Measurements from ENCODE around the gene CEP152.

The CEP152 gene

DNA sequence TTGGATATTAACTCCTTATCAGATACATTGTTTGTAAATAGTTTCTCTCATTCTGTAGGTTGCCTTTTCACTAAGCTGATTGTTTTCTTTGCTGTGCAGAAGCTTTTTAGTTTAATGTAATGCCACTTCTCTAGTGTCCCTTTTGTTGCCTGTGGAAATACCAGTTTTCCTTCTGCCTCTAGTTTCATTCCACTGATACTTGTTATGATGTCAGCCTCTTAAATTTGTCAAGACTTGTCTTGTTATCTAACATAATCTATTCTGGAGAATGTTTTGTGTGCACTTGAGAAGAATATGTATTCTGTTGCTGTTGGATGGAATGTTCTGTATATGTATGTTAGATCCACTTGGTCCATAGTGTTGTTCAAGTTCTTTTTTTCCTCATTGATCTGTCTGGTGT, 18.0 kb upstream of the CEP152 start:
- ChIA-PET CTCF (interaction anchor here (1.5 kb wide), 1 partner anchor 9 kb away, joined by 3 read pairs; no protein-coding TSS in a partner anchor), POLR2A (no interaction called here)
- no peak overlapping the region for H3K4me3 ChIP-seq (ENCODE audit: control insufficient read depth in 1 of 7, extremely low read depth in 1 of 7, insufficient read depth in 4 of 7, low read depth in 2 of 7, low read length in 6 of 7)
- H3K27me3 ChIP-seq (replicated peaks in 2 of 5; ENCODE audit: control insufficient read depth in 4 of 5, insufficient read depth in 5 of 5, low read length in 4 of 5): no peaks in the 10 kb centered on the region
- H3K36me3 ChIP-seq (ENCODE audit: control insufficient read depth in 4 of 4, insufficient read depth in 4 of 4, low read length in 3 of 4): no peaks in the 10 kb centered on the region
- no peak overlapping the region for H3K27ac ChIP-seq (ENCODE audit: insufficient read depth in 1 of 2, low read depth in 1 of 2, low read length in 2 of 2, poor library complexity in 1 of 2, severe bottlenecking in 2 of 2)
- DNase-seq: no peak
- peaks cover 0 to 10% (median 0%) of the 10 kb centered on the region in 4 experiments for H3K4me1 ChIP-seq (ENCODE audit: control extremely low read depth in 1 of 4, control insufficient read depth in 4 of 4, insufficient read depth in 4 of 4, low read length in 3 of 4)
- peaks cover 0 to 19% (median 3%) of the 10 kb centered on the region in 5 experiments for H3K9me3 ChIP-seq (ENCODE audit: control extremely low read depth in 1 of 5, control insufficient read depth in 4 of 5, insufficient read depth in 2 of 5, low read depth in 1 of 5, low read length in 4 of 5)

- CTCF ChIA-PET: no interaction called here
Observed at GRCh38 chr15:48828471-48828870, 17.6 kb upstream of the CEP152 start.

DNA sequence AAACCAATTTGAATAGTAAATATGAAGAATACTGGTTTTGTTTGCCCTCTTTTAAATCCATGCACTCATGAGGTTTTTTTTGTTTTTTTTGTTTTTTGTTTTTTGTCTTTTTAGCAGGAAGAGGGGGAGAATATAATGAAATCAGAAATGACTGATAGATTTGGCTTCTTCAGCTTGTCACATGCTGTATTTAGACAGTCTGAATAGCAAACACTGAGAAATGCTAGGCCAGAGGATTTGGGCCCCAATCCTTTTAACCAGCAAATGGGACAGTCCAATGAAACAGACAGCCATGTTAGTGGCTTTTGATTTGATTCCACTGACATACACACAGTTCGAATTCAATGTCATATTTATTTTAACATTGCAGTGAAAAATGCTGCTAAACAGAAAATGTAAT, 14.2 kb upstream of the CEP152 start:
- H3K27me3 ChIP-seq (replicated peaks in 2 of 5; ENCODE audit: control insufficient read depth in 4 of 5, insufficient read depth in 5 of 5, low read length in 4 of 5): no peaks in the 10 kb centered on the region
- H3K9me3 ChIP-seq (ENCODE audit: control extremely low read depth in 1 of 5, control insufficient read depth in 4 of 5, insufficient read depth in 2 of 5, low read depth in 1 of 5, low read length in 4 of 5): peaks cover 0 to 4% (median 0%) of the 10 kb centered on the region in 5 experiments
- POLR2A ChIA-PET: no interaction called here
- CTCF ChIA-PET: no interaction called here
- no peaks in the 10 kb centered on the region for H3K36me3 ChIP-seq (ENCODE audit: control insufficient read depth in 4 of 4, insufficient read depth in 4 of 4, low read length in 3 of 4)
- no CpG with 5 or more reads among the region's 1 CpG for WGBS (ENCODE audit: insufficient coverage)
- DNase-seq: no peak
- no peak overlapping the region for H3K4me3 ChIP-seq (ENCODE audit: control insufficient read depth in 1 of 7, extremely low read depth in 1 of 7, insufficient read depth in 4 of 7, low read depth in 2 of 7, low read length in 6 of 7)
- peaks cover 0 to 10% (median 0%) of the 10 kb centered on the region in 4 experiments for H3K4me1 ChIP-seq (ENCODE audit: control extremely low read depth in 1 of 4, control insufficient read depth in 4 of 4, insufficient read depth in 4 of 4, low read length in 3 of 4)
- no peak overlapping the region for H3K27ac ChIP-seq (ENCODE audit: insufficient read depth in 1 of 2, low read depth in 1 of 2, low read length in 2 of 2, poor library complexity in 1 of 2, severe bottlenecking in 2 of 2)

More at GRCh38 chr15:48828471-48828870, 17.6 kb upstream of the CEP152 start:
- peak; percentile 14 to 67 (median 45) for DNase-seq
- no peaks in the 10 kb centered on the region for H3K36me3 ChIP-seq (ENCODE audit: control insufficient read depth in 4 of 4, insufficient read depth in 4 of 4, low read length in 3 of 4)
- H3K27me3 ChIP-seq (replicated peaks in 2 of 5; ENCODE audit: control insufficient read depth in 4 of 5, insufficient read depth in 5 of 5, low read length in 4 of 5): no peaks in the 10 kb centered on the region
- POLR2A ChIA-PET: no interaction called here
- no peak overlapping the region for H3K27ac ChIP-seq (ENCODE audit: insufficient read depth in 1 of 2, low read depth in 1 of 2, low read length in 2 of 2, poor library complexity in 1 of 2, severe bottlenecking in 2 of 2)
- H3K4me1 ChIP-seq (ENCODE audit: control extremely low read depth in 1 of 4, control insufficient read depth in 4 of 4, insufficient read depth in 4 of 4, low read length in 3 of 4): peaks cover 0 to 10% (median 0%) of the 10 kb centered on the region in 4 experiments
- H3K4me3 ChIP-seq (ENCODE audit: control insufficient read depth in 1 of 7, extremely low read depth in 1 of 7, insufficient read depth in 4 of 7, low read depth in 2 of 7, low read length in 6 of 7): no peak overlapping the region
- peaks cover 0 to 15% (median 1%) of the 10 kb centered on the region in 5 experiments for H3K9me3 ChIP-seq (ENCODE audit: control extremely low read depth in 1 of 5, control insufficient read depth in 4 of 5, insufficient read depth in 2 of 5, low read depth in 1 of 5, low read length in 4 of 5)
- WGBS (ENCODE audit: insufficient coverage): 0% methylated on average over 1 of the region's 4 CpGs

DNA sequence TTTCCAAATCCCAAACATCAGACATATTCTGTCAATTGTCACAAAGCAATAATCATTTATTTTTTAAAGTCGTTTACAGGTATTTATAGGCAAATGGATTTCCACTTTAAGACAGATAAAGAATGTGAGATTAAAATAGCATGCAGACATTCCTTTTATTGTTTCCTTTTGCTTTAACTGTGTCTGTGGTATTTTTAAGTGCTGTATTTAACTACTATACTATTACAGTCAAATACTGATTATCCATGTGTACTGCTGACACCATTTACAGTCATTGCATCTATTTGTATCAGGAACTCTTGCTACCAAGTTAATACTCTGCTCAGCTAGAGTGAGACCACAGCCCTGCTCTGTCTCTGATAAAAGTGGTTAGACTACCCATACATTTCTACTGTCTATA, 12.8 kb upstream of the CEP152 start:
- no peak overlapping the region for H3K27ac ChIP-seq (ENCODE audit: insufficient read depth in 1 of 2, low read depth in 1 of 2, low read length in 2 of 2, poor library complexity in 1 of 2, severe bottlenecking in 2 of 2)
- no peaks in the 10 kb centered on the region for H3K36me3 ChIP-seq (ENCODE audit: control insufficient read depth in 4 of 4, insufficient read depth in 4 of 4, low read length in 3 of 4)
- no peak for DNase-seq
- POLR2A ChIA-PET: no interaction called here
- no CpG with 5 or more reads among the region's 1 CpG for WGBS (ENCODE audit: insufficient coverage)
- H3K4me3 ChIP-seq (ENCODE audit: control insufficient read depth in 1 of 7, extremely low read depth in 1 of 7, insufficient read depth in 4 of 7, low read depth in 2 of 7, low read length in 6 of 7): no peak overlapping the region
- H3K9me3 ChIP-seq (ENCODE audit: control extremely low read depth in 1 of 5, control insufficient read depth in 4 of 5, insufficient read depth in 2 of 5, low read depth in 1 of 5, low read length in 4 of 5): peaks cover 0 to 4% (median 0%) of the 10 kb centered on the region in 5 experiments
- CTCF ChIA-PET: interaction anchor here (1.5 kb wide), 1 partner anchor 22 kb away, joined by 4 read pairs; no protein-coding TSS in a partner anchor
- H3K4me1 ChIP-seq (ENCODE audit: control extremely low read depth in 1 of 4, control insufficient read depth in 4 of 4, insufficient read depth in 4 of 4, low read length in 3 of 4): peaks cover 0 to 7% (median 0%) of the 10 kb centered on the region in 4 experiments
- no peaks in the 10 kb centered on the region for H3K27me3 ChIP-seq (replicated peaks in 2 of 5; ENCODE audit: control insufficient read depth in 4 of 5, insufficient read depth in 5 of 5, low read length in 4 of 5)

- Histone ChIP-seq H3K9me3 (ENCODE audit: control extremely low read depth in 1 of 5, control insufficient read depth in 4 of 5, insufficient read depth in 2 of 5, low read depth in 1 of 5, low read length in 4 of 5) (peaks cover 0 to 4% (median 0%) of the 10 kb centered on the region in 5 experiments), H3K4me1 (ENCODE audit: control extremely low read depth in 1 of 4, control insufficient read depth in 4 of 4, insufficient read depth in 4 of 4, low read length in 3 of 4) (peaks cover 0 to 2% (median 0%) of the 10 kb centered on the region in 4 experiments), H3K27ac (ENCODE audit: insufficient read depth in 1 of 2, low read depth in 1 of 2, low read length in 2 of 2, poor library complexity in 1 of 2, severe bottlenecking in 2 of 2) (no peak overlapping the region), H3K27me3 (replicated peaks in 2 of 5; ENCODE audit: control insufficient read depth in 4 of 5, insufficient read depth in 5 of 5, low read length in 4 of 5) (no peaks in the 10 kb centered on the region), H3K36me3 (ENCODE audit: control insufficient read depth in 4 of 4, insufficient read depth in 4 of 4, low read length in 3 of 4) (no peaks in the 10 kb centered on the region), H3K4me3 (ENCODE audit: control insufficient read depth in 1 of 7, extremely low read depth in 1 of 7, insufficient read depth in 4 of 7, low read depth in 2 of 7, low read length in 6 of 7) (no peak overlapping the region)
- POLR2A ChIA-PET: no interaction called here
- CTCF ChIA-PET: interaction anchor here (1.5 kb wide), 1 partner anchor 22 kb away, joined by 4 read pairs; no protein-coding TSS in a partner anchor
- 82% methylated on average over 1 of the region's 1 CpG for WGBS (ENCODE audit: insufficient coverage)
- DNase-seq: no peak
Observed at GRCh38 chr15:48823237-48823636, 12.4 kb upstream of the CEP152 start.

GRCh38 chr15:48814286-48814685, 3.4 kb upstream of the CEP152 start:
- CTCF ChIA-PET: interaction anchor here (2.0 kb wide), 1 partner anchor 13 kb away, joined by 9 read pairs; no protein-coding TSS in a partner anchor
- H3K4me1 ChIP-seq (ENCODE audit: control extremely low read depth in 1 of 4, control insufficient read depth in 4 of 4, insufficient read depth in 4 of 4, low read length in 3 of 4): peaks cover 6 to 18% (median 13%) of the 10 kb centered on the region in 4 experiments
- H3K27me3 ChIP-seq (replicated peaks in 2 of 5; ENCODE audit: control insufficient read depth in 4 of 5, insufficient read depth in 5 of 5, low read length in 4 of 5): no peaks in the 10 kb centered on the region
- POLR2A ChIA-PET: interaction anchor here (0.5 kb wide), 1 partner anchor 1692 kb away, joined by 3 read pairs; no protein-coding TSS in a partner anchor
- H3K4me3 ChIP-seq (ENCODE audit: control insufficient read depth in 1 of 7, extremely low read depth in 1 of 7, insufficient read depth in 4 of 7, low read depth in 2 of 7, low read length in 6 of 7): no peak overlapping the region
- no CpG with 5 or more reads among the region's 2 CpGs for WGBS (ENCODE audit: insufficient coverage)
- H3K9me3 ChIP-seq (ENCODE audit: control extremely low read depth in 1 of 5, control insufficient read depth in 4 of 5, insufficient read depth in 2 of 5, low read depth in 1 of 5, low read length in 4 of 5): no peaks in the 10 kb centered on the region
- H3K36me3 ChIP-seq (ENCODE audit: control insufficient read depth in 4 of 4, insufficient read depth in 4 of 4, low read length in 3 of 4): no peaks in the 10 kb centered on the region
- H3K27ac ChIP-seq (ENCODE audit: insufficient read depth in 1 of 2, low read depth in 1 of 2, low read length in 2 of 2, poor library complexity in 1 of 2, severe bottlenecking in 2 of 2): no peak overlapping the region
- no peak for DNase-seq

GRCh38 chr15:48811325-48811958, 573 bp upstream of the CEP152 start:
- POLR2A ChIA-PET: no interaction called here
- peak overlapping the region; percentile 2 to 83 for H3K27ac ChIP-seq (ENCODE audit: insufficient read depth in 1 of 2, low read depth in 1 of 2, low read length in 2 of 2, poor library complexity in 1 of 2, severe bottlenecking in 2 of 2)

More at GRCh38 chr15:48811325-48811958, 573 bp upstream of the CEP152 start:
- Histone ChIP-seq H3K36me3 (ENCODE audit: control insufficient read depth in 4 of 4, insufficient read depth in 4 of 4, low read length in 3 of 4) (no peaks in the 10 kb centered on the region), H3K27me3 (replicated peaks in 2 of 5; ENCODE audit: control insufficient read depth in 4 of 5, insufficient read depth in 5 of 5, low read length in 4 of 5) (no peaks in the 10 kb centered on the region), H3K9me3 (ENCODE audit: control extremely low read depth in 1 of 5, control insufficient read depth in 4 of 5, insufficient read depth in 2 of 5, low read depth in 1 of 5, low read length in 4 of 5) (no peaks in the 10 kb centered on the region), H3K4me3 (ENCODE audit: control insufficient read depth in 1 of 7, extremely low read depth in 1 of 7, insufficient read depth in 4 of 7, low read depth in 2 of 7, low read length in 6 of 7) (peak overlapping the region; percentile 90 to 99 (median 94)), H3K4me1 (ENCODE audit: control extremely low read depth in 1 of 4, control insufficient read depth in 4 of 4, insufficient read depth in 4 of 4, low read length in 3 of 4) (peaks cover 6 to 21% (median 13%) of the 10 kb centered on the region in 4 experiments)
- DNase-seq: no peak
- WGBS (ENCODE audit: insufficient coverage): 17% methylated on average over 22 of the region's 25 CpGs
- CTCF ChIA-PET: interaction anchor here (0.9 to 1.2 kb wide), 2 partner anchors 9 to 10 kb away, joined by 3 to 4 read pairs; no protein-coding TSS in a partner anchor
